ENCODE data around the gene FBXL16.

Gene FBXL16

DNA sequence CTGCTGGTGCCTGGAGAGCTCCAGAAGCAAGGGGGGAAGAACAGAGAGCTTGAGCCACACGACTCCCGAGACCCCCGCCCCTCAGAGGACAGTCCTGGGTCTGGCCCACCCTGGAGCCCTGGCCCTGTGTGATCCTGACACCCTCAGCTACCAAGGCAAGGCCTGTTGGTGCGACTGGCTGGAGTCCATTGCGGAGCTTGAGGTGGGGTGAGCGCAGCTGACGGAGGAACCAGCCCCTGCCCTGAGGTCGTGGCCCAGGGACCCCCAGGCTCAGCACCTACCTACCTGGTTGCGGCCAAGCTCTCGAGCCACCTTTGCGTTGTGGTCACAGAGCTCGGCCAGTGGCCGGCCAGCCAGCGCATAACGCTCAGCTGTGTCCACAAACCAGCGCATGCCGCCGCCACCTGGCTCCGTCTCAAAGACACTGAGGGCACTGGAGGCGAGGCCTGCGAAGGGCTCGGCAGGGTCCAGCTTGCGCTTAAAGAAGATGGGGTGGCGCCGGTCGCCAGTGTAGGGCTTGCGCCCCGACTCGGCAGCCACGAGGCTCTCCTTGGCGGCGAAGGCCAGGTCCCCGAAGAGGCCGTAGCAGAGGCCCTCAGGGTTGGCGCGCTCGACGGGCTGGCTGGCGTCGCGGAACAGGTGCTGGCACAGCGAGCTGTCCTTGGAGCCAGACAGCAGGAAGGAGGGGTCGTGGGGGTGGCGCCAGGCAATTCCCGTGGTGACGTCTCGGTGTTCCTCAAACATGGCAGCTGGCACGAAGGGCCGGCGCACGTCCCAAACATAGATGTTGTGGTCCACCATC lies 18.9 kb downstream of the FBXL16 start:
- no peak for DNase-seq

DNA sequence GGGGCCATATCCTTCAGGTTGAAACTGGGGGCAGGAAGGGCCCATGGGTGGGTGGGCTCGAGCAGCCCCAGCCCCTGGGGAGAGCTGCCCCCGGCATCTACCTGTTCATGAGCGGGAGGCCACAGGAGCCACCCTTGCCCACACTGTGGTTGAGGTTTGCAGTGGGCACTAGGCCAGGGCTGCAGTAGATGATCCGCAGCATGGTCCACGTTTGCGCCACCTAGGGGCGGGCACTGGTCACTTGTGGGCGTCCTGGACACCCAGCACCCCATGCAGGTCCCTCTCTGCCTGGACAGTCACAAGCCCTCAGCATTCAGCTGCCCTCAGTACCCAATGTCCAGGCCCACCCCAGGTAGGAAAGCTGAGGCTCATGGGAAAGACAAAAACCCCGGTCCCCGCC lies 19.6 kb downstream of the FBXL16 start:
- peak in 1 of 2 experiments; percentile 27 for DNase-seq

DNA sequence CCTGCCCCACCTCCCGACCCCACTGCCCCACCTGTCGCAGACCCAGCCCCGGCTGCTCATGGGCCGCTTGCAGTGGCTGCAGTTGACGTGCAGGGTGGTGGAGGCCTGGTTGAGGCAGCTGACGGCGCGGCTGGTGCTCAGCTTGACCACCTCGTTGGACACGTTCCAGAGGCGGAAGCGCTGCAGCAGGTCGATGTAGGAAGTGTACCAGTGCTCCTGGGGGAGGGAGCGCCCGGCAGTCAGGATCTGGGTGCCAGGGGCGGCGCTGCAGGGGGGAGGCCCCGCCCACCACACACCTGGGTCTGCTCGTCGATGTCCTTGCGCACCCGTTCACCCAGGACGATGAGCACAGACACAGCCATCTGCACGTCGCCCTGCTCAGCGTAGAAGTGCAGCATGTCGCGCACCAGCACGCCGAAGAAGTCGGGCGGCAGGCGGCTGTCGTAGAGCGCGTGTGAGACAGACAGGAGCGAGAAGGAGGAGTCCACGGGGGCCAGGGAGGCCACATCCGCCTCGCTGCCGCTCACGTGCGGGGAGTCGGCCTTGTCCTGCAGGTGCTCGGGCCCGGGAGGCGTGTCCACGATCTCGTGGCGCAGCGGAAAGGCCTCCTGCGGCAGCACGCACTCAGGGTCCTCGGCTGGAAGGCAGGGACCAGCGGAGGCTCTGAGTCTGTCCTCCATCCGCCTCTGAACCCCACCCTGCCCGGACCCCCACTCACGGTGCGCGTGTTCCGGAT lies 20.5 kb downstream of the FBXL16 start:
- DNase-seq, result no peak

DNA sequence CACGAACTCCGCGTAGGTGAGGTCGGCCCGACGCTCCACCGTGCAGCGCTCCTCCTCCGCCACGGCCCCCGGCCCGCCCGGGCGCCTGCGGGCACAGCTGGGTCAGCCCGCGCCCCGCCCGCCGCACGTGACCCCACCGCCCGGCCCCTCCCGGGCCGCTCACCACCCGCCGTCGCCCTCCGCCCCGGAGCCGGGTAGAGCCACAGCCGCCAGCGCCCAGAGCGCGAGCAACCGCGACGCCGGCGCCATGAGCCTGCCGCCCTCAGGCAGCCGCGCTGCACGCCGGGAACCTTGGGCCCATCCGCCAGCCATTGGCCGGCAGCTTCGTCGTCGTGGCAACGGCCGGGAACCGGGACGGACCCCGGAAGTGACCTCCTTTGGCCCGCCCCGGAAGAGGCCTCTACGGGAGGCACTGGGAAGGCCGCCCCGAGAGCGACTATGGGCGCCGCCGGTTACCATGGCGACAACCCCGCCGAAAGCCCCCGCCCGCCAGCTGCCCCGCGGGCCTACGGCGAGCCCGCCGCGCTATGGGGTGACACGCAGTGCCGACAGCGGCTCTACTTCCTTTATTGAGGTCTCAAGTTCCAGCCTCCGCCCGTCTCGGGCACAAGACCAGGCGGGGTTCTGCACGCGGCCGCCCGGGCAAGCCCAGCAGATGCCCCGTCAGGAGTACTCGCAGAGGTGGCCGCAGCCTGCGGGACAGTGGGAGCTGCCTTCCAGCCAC lies 21.4 kb downstream of the FBXL16 start, which contains the start of gene JMJD8:
TSS of gene JMJD8 (minus strand) at position 264 of the 724 bp plus-strand sequence. CDS start at position 249, 15 bp downstream.
- peak; percentile 82 to 97 for DNase-seq

DNA sequence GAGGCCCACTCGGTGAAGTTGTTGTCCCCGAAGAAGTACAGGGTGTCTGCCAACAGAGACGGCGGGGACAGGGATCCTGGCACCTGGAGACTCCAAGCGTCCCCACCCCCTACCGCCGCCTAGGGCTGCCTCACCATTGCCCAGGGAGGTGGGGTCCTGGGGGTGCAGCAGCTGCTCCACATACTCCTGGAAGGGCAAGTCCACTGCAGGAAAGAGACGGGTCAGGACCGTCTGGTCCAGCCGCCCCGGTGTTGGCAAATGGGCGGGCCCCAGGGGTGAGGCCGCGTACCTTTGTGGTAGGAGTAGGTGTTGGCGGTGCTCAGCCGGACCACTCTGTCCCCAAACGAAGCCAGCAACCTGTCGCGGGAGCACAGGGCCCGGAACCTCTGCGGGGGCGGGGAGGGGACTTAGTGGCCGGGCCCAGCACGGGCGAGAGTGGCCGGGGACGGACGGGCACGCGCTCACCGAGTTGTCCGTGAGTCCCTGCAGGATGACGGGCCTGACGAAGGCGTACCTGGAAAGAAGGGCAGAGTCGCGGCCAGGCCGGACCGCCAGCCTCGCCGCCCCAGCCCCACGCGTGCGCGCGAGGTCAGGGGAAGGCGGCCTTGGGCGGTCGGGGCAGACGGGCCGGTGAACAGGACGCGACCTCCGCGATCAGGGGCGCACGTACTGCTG lies 22.1 kb downstream of the FBXL16 start:
- DNase-seq, result no peak

DNA sequence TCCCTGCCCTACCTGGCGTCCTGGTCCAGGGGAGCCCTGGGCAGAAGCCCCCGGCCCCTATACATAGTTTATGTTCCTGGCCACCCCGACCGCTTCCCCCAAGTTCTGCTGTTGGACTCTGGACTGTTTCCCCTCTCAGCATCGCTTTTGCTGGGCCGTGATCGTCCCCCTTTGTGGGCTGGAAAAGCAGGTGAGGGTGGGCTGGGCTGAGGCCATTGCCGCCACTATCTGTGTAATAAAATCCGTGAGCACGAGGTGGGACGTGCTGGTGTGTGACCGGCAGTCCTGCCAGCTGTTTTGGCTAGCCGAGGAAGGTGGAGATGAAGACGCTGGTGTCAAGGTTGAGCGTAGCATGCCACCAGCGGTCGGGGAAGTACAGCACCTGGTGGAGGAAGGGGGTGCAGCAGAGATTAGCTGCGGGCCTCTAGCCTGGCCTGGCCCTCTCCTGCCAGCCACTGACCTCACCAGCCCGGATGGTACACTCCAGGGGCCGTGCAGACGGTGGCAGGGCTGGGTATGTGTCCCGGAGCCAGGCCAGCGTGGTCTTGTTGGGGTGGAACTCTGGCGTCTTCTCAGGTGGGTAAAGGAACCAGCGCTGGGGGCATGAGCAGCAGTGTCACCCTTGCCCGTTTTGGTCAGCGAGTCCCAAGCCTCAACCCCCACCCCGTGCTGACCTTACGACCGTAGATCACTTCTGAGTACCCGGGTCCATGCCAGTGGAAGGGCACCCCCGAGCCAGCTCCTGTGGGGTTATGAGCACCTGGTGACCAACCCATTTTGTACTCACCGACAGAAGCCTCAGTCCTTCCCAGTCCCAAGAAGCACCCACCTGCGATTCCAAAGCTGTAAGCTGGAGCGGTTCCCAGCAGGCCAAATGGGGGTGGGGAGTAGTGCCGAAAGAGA lies 22.9 kb downstream of the FBXL16 start:
- DNase-seq, result no peak

DNA sequence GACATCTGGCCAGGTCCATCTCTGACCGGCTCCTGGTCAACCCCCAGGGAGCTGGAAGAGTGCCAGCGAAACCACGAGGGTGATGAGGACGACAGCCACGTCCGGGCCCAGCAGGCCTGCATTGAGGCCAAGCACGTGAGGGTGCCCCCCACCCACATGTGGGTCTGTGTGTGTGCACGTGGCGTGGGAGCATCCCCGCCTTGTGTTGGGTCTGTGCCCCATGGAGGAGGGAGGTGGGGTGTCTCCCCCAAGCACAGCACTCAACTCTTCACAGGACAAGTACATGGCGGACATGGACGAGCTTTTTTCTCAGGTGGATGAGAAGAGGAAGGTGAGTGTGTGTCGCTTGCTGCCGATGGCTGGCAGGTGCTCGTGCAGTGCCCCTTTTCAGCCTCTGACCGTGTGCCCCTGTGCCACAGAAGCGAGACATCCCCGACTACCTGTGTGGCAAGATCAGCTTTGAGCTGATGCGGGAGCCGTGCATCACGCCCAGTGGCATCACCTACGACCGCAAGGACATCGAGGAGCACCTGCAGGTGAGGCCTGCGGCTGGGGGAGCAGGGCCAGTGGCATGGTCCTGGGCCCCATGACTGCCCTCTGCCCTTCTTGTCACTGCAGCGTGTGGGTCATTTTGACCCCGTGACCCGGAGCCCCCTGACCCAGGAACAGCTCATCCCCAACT lies 23.7 kb downstream of the FBXL16 start:
- DNase-seq, result no peak

DNA sequence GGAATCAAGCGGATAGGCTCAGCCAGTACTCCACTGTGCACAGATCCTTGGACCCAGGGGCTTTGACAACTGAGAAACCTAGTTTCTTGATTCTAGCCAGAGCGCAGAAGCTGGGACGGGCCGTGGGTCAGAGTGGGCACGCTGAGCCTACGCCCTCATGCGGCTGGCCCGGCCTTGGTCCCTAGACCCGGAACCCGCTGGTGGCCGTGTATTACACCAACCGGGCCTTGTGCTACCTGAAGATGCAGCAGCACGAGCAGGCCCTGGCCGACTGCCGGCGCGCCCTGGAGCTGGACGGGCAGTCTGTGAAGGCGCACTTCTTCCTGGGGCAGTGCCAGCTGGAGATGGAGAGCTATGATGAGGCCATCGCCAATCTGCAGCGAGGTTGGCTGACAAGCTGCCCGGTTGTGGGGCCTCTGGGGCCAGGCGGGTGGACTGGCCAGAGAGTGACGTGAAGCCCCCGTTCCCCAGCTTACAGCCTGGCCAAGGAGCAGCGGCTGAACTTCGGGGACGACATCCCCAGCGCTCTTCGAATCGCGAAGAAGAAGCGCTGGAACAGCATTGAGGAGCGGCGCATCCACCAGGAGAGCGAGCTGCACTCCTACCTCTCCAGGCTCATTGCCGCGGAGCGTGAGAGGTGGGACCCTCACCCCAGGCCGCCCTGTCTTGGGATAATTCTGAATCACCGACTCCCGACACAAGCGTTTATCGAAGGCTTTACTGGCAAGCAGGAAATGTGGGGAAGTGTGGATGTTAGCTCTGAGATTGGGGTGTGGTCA lies 24.4 kb downstream of the FBXL16 start:
- DNase-seq, result peak; percentile 20 to 56

DNA sequence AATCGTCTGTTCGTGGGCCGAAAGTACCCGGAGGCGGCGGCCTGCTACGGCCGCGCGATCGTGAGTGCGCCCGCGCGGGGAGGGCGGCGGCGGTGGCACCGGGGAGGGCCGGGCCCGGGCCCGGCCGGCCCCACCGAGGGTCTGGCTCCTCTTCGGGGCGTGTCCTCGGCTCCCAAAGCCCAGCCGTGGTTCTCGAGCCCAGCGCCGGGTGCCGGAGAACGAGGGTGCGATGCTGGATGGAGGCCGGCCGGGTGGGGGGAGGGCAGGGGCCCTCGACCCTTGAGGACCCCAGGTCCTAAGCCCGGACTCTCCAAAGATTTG lies 25.0 kb downstream of the FBXL16 start:
- no peak for DNase-seq

DNA sequence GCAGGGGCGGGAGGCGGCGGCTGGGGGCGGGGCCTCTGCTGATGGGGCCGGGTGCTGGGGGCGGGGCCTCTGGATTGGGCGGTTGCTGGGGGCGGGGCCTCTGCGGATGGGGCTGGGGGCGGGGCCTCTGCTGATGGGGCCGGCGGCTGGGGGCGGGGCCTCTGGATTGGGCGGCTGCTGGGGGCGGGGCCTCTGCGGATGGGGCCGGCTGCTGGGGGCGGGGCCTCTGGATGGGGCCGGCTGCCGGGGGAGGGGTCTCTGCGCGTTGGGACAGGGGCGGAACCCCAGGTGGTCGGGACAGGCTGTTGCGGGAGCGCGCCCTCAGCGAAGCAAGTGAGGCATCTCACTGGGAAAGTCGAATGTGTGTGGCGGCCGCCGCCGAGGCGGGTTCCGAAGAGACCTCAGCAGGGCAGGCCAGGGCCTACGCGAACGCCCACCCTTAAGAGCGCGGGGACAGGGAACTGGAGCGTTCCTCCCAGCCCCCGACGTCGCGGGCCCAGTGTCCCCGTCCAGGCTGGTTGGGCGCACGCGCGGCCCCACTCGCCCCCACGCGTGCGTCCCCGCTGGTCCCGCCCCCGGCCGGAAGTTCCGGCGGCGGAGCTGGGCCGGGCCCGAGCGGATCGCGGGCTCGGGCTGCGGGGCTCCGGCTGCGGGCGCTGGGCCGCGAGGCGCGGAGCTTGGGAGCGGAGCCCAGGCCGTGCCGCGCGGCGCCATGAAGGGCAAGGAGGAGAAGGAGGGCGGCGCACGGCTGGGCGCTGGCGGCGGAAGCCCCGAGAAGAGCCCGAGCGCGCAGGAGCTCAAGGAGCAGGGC lies 25.6 kb downstream of the FBXL16 start, which contains the start of gene STUB1:
TSS of gene STUB1 (plus strand) at position 597 of the 811 bp plus-strand sequence. CDS start at position 713, 116 bp downstream.
- DNase-seq, result peak; percentile 78 to 92

DNA sequence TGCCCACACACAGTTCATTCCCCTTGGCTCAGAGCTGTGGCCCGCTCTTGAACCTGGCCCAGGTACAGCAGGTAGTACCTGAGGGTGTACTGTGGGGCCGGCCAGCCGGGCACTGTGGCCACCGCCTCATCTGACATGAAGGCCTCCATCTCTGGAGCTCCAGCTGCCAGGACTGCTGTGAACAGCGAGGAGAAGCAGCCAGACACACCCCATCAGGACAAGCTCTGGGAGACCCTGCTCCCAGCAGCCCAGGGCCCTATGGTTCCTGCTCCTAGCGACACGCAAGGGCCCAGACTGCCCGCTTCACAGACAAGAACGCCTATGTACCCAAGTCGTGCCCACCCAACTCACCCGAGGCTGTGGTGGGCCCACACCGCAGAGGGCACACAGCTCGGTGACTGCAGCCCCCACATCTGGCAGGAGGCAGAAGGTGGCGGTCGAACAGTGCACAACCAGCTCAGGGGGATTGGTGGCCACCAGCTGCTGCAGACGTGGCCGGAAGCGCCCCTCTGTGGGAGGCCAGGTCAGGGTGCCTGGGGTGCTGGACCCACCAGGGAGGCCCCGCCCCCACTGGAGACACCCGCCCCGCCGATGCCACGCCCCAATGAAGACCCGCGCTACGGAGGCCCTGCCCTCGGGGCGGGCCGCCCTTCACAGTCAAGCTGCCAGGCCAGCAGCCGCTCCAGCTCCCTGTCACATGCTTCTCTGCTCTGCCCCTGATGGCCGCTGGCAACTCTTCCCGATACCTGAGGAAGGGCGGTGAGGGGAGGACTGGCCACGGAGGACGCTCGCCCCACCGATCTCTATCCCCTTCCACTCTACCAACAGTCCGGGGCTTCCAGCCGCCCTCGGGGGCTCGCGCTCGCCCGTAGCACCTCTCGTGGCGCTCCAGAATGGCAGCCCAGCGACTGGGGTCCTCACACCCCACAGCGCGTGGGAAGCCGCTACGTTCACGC lies 26.5 kb downstream of the FBXL16 start:
- DNase-seq, result peak; percentile 44 to 87

DNA sequence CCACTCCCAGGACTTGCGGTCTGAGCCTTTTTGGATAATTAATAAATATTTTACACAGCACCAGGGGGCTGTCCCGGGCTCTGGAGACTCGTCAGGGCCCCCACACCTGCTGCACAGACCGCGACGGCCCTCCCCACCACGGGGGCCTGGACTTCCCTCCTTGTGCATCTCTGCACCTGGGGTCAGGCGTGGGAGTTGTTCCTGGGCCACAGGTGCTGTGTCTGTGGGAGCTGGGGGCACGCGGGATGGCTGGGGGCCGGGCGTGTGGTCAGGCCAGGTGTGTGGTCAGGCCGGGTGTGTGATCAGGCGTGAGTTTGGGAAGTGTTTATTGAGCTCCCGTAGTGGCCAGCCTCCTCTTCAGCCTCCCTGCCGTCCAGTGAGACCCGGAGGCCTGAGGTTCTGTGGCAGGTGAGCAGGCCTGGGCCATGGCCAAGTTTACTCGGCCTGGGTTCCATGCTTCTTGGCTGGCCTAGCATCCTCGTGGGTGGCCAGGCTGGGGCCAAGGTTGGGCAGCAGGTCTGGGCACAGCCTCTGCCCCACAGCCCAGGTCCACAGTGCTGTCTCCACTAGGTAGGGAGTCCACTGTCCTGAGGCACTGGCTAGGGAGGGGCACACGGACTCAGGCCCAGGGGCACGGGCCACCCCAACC lies 27.3 kb downstream of the FBXL16 start:
- DNase-seq, result no peak

DNA sequence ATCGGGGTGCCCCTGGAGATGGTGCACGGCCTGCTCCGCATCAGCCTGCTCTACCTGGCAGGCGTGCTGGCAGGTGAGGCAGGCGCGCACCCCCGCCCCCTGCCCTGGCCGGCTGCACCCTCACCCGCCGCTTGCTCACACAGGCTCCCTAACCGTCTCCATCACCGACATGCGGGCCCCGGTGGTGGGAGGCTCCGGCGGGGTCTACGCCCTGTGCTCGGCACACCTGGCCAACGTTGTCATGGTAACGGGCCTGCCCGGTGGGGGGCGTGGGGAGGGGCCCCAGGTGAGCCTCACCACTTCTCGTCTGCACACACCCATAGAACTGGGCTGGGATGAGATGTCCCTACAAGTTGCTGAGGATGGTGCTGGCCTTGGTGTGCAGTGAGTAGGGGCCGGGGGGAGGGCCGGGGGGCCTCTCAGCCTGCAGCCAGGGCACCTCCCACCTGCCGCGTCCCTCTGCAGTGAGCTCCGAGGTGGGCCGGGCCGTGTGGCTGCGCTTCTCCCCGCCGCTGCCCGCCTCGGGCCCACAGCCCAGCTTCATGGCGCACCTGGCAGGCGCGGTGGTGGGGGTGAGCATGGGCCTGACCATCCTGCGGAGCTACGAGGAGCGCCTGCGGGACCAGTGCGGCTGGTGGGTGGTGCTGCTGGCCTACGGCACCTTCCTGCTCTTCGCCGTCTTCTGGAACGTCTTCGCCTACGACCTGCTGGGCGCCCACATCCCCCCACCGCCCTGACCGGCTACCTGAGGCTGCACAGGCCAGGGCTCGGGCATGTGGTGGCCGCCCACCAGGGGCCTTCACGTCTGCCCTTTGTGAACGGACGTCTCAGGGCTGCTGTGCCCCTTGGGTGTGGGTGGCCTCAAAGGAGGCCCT lies 28.0 kb downstream of the FBXL16 start:
- no peak for DNase-seq

DNA sequence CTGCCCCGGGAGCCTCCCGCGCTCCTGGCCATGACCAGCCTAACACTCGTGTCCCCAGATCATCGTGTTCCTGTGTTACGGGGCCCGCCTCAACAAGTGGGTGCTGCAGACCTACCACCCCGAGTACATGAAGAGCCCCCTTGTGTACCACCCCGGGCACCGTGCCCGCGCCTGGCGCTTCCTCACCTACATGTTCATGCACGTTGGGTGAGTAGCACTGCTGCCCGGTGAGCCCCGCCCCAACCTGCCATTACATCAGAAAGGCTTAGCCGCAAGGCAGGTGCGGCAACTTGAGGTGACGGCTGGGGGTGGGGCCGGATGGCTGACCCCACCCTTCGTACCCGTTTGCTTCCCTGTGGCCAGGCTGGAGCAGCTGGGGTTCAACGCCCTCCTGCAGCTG lies 28.7 kb downstream of the FBXL16 start:
- no peak for DNase-seq

DNA sequence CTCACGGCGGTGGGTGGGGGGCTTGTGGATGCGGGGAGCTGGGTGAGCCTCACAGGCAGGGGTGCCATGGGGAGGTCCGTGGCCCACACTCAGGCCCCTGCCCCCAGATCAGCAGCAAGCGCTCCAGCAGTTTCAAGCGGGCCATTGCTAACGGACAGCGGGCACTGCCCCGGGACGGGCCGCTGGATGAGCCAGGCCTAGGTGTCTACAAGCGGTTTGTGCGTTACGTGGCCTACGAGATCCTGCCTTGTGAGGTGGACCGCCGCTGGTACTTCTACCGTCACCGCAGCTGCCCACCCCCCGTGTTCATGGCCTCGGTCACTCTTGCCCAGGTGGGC lies 29.1 kb downstream of the FBXL16 start:
- DNase-seq, result no peak

DNA sequence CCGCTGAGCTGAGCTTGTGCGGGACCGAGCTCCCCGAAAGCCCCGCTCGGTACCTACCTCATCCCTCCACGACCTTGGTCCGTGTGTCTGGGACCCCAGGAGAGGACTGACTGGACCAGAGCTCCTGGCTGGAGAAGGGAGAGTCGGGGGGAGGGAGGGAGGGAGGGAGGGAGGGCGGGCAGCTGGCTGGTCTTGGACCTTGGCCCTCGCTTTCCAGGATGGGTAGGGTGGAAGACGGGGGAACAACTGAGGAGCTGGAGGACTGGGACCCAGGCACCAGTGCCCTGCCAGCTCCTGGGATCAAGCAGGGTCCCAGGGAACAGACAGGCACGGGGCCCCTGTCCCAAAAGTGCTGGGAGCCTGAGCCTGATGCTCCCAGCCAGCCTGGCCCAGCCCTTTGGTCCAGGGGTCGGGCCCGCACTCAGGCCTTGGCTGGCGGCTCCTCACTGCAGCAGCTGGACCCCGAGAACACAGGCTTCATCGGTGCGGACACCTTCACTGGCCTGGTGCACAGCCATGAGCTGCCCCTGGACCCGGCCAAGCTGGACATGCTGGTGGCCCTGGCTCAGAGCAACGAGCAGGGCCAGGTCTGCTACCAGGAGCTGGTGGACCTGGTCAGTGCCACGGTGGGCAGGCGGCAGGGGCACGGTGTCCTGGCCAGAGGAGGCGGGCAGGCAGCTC lies 29.6 kb downstream of the FBXL16 start:
- no peak for DNase-seq
